ENCODE measurements around the gene SLC10A7. TPM values are rescaled to one million over a fixed set of nuclear protein-coding genes. Genes with fewer than 3 reads are reported as not detected.

SLC10A7 gene
- 18.2 and 22.9 TPM in 2 replicates for total RNA-seq

- Mint-ChIP-seq H3K27ac (no peak within 1 kb of the TSS), H3K4me1 (peaks cover 18% of the 10 kb centered on the region), H3K9me3 (no peaks in the 10 kb centered on the region), H3K36me3 (ENCODE audit: low read depth) (no peaks in the 10 kb centered on the region), H3K27me3 (no peaks in the 10 kb centered on the region), H3K4me3 (no peak within 1 kb of the TSS)
- DNase-seq, result peak; percentile 93
- intact Hi-C loops (cut with micrococcal nuclease), result loop anchor here (1.0 to 5.0 kb wide), 6 partner anchors 15 to 584 kb away; partner anchors contain the start of gene ZNF827
Measured at GRCh38 chr4:146521541-146522097, at the start of gene SLC10A7. TSS of gene SLC10A7 (minus strand) at chr4:146521940. CDS start at chr4:146521717, 223 bp downstream.

GRCh38 chr4:146567396-146567795, 45.7 kb upstream of the SLC10A7 start:
- no peaks in the 10 kb centered on the region for H3K9me3 Mint-ChIP-seq

DNA sequence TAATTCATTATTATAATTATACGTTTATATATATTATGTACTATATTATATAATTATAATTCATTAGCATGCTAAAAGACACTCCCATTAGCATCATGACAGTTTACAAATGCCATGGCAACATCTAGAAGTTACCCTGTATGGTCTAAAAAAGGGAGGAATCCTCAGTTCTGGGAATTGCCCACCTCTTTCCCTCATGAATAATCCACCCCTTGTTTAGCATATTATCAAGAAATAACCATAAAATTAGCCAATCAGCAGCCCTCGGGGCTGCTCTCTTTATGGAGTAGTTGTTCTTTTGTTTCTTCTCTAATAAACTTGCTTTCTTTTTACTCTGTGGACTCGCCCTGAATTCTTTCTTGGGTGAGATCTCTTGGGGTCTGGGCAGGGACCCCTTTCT, 42.8 kb upstream of the SLC10A7 start:
- Mint-ChIP-seq H3K4me1 (no peaks in the 10 kb centered on the region), H3K36me3 (ENCODE audit: low read depth) (no peaks in the 10 kb centered on the region), H3K27me3 (peaks cover 5% of the 10 kb centered on the region), H3K4me3 (no peak overlapping the region), H3K9me3 (peaks cover 7% of the 10 kb centered on the region), H3K27ac (no peak overlapping the region)
- no peak for DNase-seq
- intact Hi-C loops (cut with micrococcal nuclease), result no loop called here

More at GRCh38 chr4:146567396-146567795, 45.7 kb upstream of the SLC10A7 start:
- intact Hi-C loops (cut with micrococcal nuclease), result no loop called here
- H3K4me3 Mint-ChIP-seq, result no peak overlapping the region
- no peak overlapping the region for H3K27ac Mint-ChIP-seq
- DNase-seq, result no peak
- H3K36me3 Mint-ChIP-seq (ENCODE audit: low read depth), result no peaks in the 10 kb centered on the region
- no peaks in the 10 kb centered on the region for H3K4me1 Mint-ChIP-seq
- H3K27me3 Mint-ChIP-seq, result peaks cover 3% of the 10 kb centered on the region

- no peaks in the 10 kb centered on the region for H3K4me1 Mint-ChIP-seq
Measured at GRCh38 chr4:146550161-146550560, 28.4 kb upstream of the SLC10A7 start.

DNA sequence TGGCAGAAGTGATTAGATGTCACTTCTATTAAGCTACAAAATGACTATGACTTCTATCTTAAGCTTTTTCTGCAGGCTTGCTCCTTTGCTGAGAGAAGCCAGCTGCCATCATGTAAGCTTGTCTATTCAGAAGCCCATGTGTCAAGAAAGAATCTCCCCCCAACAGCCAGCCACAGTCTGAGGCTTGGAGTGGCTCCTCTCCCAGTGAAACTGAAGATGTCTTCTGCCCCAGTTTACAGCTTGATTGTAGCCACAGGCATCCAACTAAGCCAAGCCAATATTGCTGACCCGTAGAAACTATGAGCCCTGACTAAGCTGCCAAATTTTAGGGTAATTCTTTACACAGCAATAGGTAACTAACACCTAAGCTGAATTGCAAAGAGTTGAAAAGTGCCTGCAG, 26.7 kb upstream of the SLC10A7 start:
- no peak for DNase-seq
- intact Hi-C loops (cut with micrococcal nuclease), result no loop called here
- Mint-ChIP-seq H3K27ac (no peak overlapping the region), H3K27me3 (peaks cover 7% of the 10 kb centered on the region), H3K36me3 (ENCODE audit: low read depth) (no peaks in the 10 kb centered on the region), H3K4me3 (no peak overlapping the region), H3K4me1 (no peaks in the 10 kb centered on the region), H3K9me3 (peaks cover 2% of the 10 kb centered on the region)

More at GRCh38 chr4:146550161-146550560, 28.4 kb upstream of the SLC10A7 start:
- Mint-ChIP-seq H3K27me3 (peaks cover 7% of the 10 kb centered on the region), H3K27ac (no peak overlapping the region), H3K9me3 (no peaks in the 10 kb centered on the region), H3K36me3 (ENCODE audit: low read depth) (no peaks in the 10 kb centered on the region), H3K4me3 (no peak overlapping the region)
- intact Hi-C loops (cut with micrococcal nuclease), result no loop called here
- no peak for DNase-seq

GRCh38 chr4:146545102-146545501, 23.4 kb upstream of the SLC10A7 start:
- Mint-ChIP-seq H3K9me3 (peaks cover 12% of the 10 kb centered on the region), H3K4me3 (no peak overlapping the region), H3K4me1 (no peaks in the 10 kb centered on the region), H3K27me3 (peaks cover 27% of the 10 kb centered on the region), H3K27ac (no peak overlapping the region), H3K36me3 (ENCODE audit: low read depth) (no peaks in the 10 kb centered on the region)
- DNase-seq, result no peak
- intact Hi-C loops (cut with micrococcal nuclease), result no loop called here

DNA sequence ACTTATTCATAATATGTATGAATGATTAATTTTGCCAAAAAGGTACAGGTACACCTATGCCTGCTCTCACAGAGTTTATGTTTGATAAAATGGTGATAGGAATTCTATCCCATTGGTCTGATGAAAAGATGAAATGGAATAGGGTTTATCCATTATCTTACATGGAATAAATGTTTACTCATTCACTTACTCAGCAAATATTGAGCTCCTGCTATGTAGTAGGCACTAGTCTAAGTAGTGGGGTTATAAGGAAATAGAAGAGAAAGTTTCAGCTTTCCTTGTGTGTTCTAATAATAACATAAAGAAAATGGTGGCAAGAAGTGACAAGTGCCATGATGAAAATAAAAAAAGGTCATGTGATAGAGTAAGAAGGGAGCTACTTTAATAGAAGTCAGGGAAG, 12.4 kb upstream of the SLC10A7 start:
- DNase-seq, result no peak

DNA sequence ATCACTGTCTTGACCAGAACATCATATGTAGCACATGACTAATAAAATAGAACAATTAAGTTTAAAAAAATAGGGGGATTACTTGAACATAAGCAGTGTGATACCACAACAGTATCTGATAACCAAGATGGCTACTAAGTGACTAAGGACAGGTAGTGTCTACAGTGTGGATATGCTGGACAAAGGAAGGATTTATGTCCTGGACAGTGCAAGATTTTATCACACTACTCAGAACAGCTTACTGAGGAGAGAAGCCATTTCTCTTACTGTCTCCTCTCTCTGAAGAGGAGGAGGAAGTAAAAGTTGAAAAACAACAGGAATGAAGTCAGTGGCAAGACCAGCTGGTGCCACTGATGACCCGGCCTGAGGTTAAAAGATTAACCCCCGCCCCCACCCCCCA, 4.0 kb upstream of the SLC10A7 start:
- H3K9me3 Mint-ChIP-seq, result peaks cover 7% of the 10 kb centered on the region
- H3K27me3 Mint-ChIP-seq, result peaks cover 5% of the 10 kb centered on the region
- H3K36me3 Mint-ChIP-seq (ENCODE audit: low read depth), result no peaks in the 10 kb centered on the region
- intact Hi-C loops (cut with micrococcal nuclease), result no loop called here
- DNase-seq, result no peak
- H3K4me3 Mint-ChIP-seq, result no peak overlapping the region
- no peak overlapping the region for H3K27ac Mint-ChIP-seq
- peaks cover 14% of the 10 kb centered on the region for H3K4me1 Mint-ChIP-seq

More for the DNA sequence above, 12.4 kb upstream of the SLC10A7 start:
- no peak overlapping the region for H3K27ac Mint-ChIP-seq
- H3K4me3 Mint-ChIP-seq, result no peak overlapping the region
- H3K4me1 Mint-ChIP-seq, result no peaks in the 10 kb centered on the region
- intact Hi-C loops (cut with micrococcal nuclease), result no loop called here
- no peaks in the 10 kb centered on the region for H3K36me3 Mint-ChIP-seq (ENCODE audit: low read depth)
- H3K27me3 Mint-ChIP-seq, result peaks cover 10% of the 10 kb centered on the region
- peaks cover 19% of the 10 kb centered on the region for H3K9me3 Mint-ChIP-seq

- H3K4me3 Mint-ChIP-seq, result no peak overlapping the region
- no peaks in the 10 kb centered on the region for H3K36me3 Mint-ChIP-seq (ENCODE audit: low read depth)
- intact Hi-C loops (cut with micrococcal nuclease), result loop anchor here (5.0 kb wide), 2 partner anchors 182 to 587 kb away; partner anchors contain the start of gene ZNF827
- no peaks in the 10 kb centered on the region for H3K9me3 Mint-ChIP-seq
- H3K4me1 Mint-ChIP-seq, result peaks cover 14% of the 10 kb centered on the region
- no peaks in the 10 kb centered on the region for H3K27me3 Mint-ChIP-seq
- H3K27ac Mint-ChIP-seq, result no peak overlapping the region
- DNase-seq, result no peak
Measured at GRCh38 chr4:146524663-146525062, 2.9 kb upstream of the SLC10A7 start.

- Mint-ChIP-seq H3K27ac (no peak overlapping the region), H3K27me3 (no peaks in the 10 kb centered on the region), H3K36me3 (ENCODE audit: low read depth) (no peaks in the 10 kb centered on the region), H3K4me3 (no peak overlapping the region), H3K4me1 (peaks cover 18% of the 10 kb centered on the region), H3K9me3 (no peaks in the 10 kb centered on the region)
- intact Hi-C loops (cut with micrococcal nuclease), result loop anchor here (5.0 kb wide), 2 partner anchors 181 to 586 kb away; partner anchors contain the start of gene ZNF827
- DNase-seq, result no peak
Measured at GRCh38 chr4:146522869-146523205, 1.1 kb upstream of the SLC10A7 start.

DNA sequence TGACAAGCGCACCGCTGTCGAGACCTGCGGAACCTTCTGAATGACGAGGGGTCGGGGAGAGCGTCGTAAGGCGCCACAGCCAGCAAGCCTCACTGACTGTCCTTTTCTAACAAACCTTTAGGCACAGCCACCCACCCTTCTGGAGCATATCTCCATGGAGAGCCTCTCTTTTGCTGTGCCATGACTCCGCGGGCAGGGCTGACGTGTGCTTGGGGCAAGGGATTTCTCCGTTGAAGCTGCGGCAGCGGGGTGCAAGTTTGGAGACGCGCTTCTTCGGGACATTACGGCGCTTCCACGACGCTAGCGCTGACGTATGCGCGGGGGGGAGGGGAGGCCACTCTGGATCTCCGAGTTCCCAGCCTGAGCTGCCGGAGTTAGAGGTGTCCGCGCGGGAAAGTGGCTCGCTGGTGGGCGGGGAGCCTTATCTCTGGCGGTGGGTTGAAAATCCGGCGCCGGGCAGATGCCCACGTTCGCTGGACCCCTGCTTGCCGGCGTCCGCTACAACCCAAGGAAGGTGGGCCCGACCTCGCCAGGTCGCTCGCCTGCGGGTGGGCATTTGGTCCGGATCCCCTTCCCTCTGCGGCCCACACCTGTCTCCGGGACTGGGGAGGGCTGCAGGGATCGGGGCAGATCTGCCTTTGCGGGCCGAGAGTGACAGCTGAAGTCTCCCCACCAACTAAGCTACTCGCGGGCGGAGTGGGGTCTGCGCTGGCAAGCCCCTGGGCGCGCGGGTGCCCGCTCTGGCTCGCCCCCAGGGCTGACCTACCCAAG, 543 bp upstream of the SLC10A7 start:
- Mint-ChIP-seq H3K9me3 (no peaks in the 10 kb centered on the region), H3K4me1 (peaks cover 18% of the 10 kb centered on the region), H3K27me3 (no peaks in the 10 kb centered on the region), H3K27ac (no peak overlapping the region), H3K4me3 (no peak overlapping the region), H3K36me3 (ENCODE audit: low read depth) (no peaks in the 10 kb centered on the region)
- DNase-seq, result peak; percentile 96
- intact Hi-C loops (cut with micrococcal nuclease), result loop anchor here (5.0 kb wide), 2 partner anchors 180 to 585 kb away; partner anchors contain the start of gene ZNF827

DNA sequence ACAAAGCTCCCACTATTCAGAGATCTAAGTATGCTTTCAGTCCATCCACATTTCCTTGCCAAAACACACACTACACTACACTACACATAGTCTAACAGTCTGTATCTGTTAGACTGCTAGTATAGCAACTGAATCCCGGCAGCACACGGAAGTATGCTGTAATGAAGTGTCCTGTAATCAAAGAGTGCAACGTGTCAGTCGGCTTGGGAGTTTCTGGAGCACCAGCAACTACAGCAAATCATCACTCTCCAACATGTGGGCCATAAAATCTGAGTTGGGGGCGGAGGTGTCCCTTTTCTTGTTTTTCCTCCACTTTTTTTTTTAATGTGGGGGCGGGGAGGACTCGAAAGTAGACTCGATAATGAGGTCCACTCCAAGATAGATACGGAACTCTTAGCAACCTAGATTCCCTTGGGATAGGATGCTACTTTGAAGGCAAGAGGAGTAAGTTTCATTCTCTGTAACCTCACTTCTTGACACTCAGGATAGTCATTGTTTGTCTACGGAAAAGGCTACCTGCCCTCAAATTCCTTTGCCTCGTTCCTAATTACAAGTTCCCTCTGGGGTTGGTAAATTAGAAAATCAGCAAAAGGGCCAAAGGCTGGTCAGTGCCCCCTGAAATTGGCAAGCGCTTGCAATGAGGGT, 722 bp downstream of the SLC10A7 start:
- Mint-ChIP-seq H3K27me3 (no peaks in the 10 kb centered on the region), H3K4me1 (peaks cover 18% of the 10 kb centered on the region), H3K36me3 (ENCODE audit: low read depth) (peaks cover 2% of the 10 kb centered on the region), H3K27ac (no peak overlapping the region), H3K9me3 (no peaks in the 10 kb centered on the region), H3K4me3 (no peak overlapping the region)
- DNase-seq, result peak; percentile 83
- intact Hi-C loops (cut with micrococcal nuclease), result loop anchor here (1.0 to 5.0 kb wide), 6 partner anchors 14 to 584 kb away; partner anchors contain the start of gene ZNF827

DNA sequence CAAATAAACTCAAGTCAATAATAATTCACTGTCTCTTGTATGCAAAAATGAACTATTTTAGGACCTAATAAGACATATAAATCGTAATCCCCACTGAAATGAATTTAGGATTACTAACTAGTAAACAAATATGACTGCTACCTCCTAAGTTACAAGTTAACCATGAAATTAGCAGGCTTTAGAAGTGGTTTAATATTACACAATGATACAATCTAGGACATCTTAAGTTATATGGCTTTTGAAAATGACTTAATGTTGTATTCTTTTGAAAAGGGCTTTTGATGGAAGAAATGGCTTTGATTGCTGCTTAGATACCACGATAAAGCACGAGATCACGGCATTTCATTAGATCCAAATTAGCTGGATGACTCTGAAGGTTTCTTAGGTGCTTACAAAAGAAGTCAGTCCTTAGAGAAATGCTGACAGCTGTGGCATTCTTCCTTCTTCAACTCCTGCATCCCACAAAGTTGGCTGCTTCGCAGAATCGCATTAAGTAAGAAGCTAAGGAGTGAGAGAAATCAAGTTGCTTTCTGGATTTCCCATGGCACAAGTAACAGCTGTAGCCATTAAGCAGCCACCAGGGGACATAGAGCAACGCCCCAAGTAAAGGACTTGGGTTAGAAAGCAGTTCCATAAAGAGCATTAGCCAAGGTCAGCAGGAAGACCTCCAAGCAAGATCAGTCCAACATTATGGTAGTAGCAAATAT, 6.9 kb downstream of the SLC10A7 start:
- H3K27ac Mint-ChIP-seq, result no peak overlapping the region
- no peak for DNase-seq
- peaks cover 7% of the 10 kb centered on the region for H3K4me1 Mint-ChIP-seq
- H3K4me3 Mint-ChIP-seq, result no peak overlapping the region
- peaks cover 10% of the 10 kb centered on the region for H3K36me3 Mint-ChIP-seq (ENCODE audit: low read depth)
- H3K9me3 Mint-ChIP-seq, result no peaks in the 10 kb centered on the region
- intact Hi-C loops (cut with micrococcal nuclease), result no loop called here
- H3K27me3 Mint-ChIP-seq, result no peaks in the 10 kb centered on the region
